T-helper 17 cell (primary cell): ENCODE results near the gene SAMD11. TPM values are rescaled to one million over a fixed set of nuclear protein-coding genes. Genes with fewer than 3 reads are reported as not detected.
A peak's percentile ranks its signal among the peaks of the same experiment; 100 is the strongest.

Source experiments
- ATAC-seq: fragments of 150-1000 bp; cut with Tn5 transposase; 2 replicates; pipeline ENCODE4 v1.10.0; 2021; ENCODE audit warnings: mild to moderate bottlenecking, moderate library complexity
- DNase-seq, 3 donors: peaks; one replicate each; pipeline versions ENCODE4 v3.0.0 to v3.0.0-alpha.2; 2020 to 2021
- H3K9me3 ChIP-seq: one replicate; pipeline ENCODE4 v1.7.0; 2013; ENCODE audit warnings: low read length, mild to moderate bottlenecking; ENCODE audit not compliant: control insufficient read depth, poor library complexity, severe bottlenecking
- H3K27ac Mint-ChIP-seq: one replicate; pipeline ENCODE4 v1.8.0; 2022; ENCODE audit warnings: mild to moderate bottlenecking, moderate library complexity, mixed read lengths
- H3K27me3 Mint-ChIP-seq: one replicate; pipeline ENCODE4 v1.8.0; 2022; ENCODE audit warnings: mixed read lengths
- H3K36me3 Mint-ChIP-seq: one replicate; pipeline ENCODE4 v1.8.0; 2022; ENCODE audit warnings: low read depth, mixed read lengths
- H3K4me1 Mint-ChIP-seq: one replicate; pipeline ENCODE4 v1.8.0; 2022; ENCODE audit warnings: mild to moderate bottlenecking, mixed read lengths
- H3K4me3 Mint-ChIP-seq: one replicate; pipeline ENCODE4 v1.8.0; 2022; ENCODE audit warnings: mild to moderate bottlenecking, moderate library complexity, mixed read lengths
- total RNA-seq, 4 donors: library from RNA in 2 of 4; stranded (reverse) in 2 of 4; gene quantifications; one replicate each; pipeline ENCODE4 v1.2.3 and lab custom pipeline; 2022 to 2026

The SAMD11 gene
- total RNA-seq, 2 donors from 2014 or later, result not detected

GRCh38 chr1:958823-959730, 35.4 kb downstream of the SAMD11 start, which contains the start of gene NOC2L:
Gene NOC2L, minus strand, starts transcription at chr1:959256. Its CDS starts 16 bp downstream, at chr1:959240.
- ATAC-seq (peak; percentile 90), DNase-seq (peak; percentile 94 to 95 (median 95))
- H3K27me3 Mint-ChIP-seq, result no peaks in the 10 kb centered on the region
- peaks cover 9% of the 10 kb centered on the region for H3K36me3 Mint-ChIP-seq
- no peaks in the 10 kb centered on the region for H3K9me3 ChIP-seq
- H3K4me3 Mint-ChIP-seq, result peak within 1 kb of the TSS; percentile 89
- peak within 1 kb of the TSS; percentile 92 for H3K27ac Mint-ChIP-seq
- peaks cover 16% of the 10 kb centered on the region for H3K4me1 Mint-ChIP-seq

DNA sequence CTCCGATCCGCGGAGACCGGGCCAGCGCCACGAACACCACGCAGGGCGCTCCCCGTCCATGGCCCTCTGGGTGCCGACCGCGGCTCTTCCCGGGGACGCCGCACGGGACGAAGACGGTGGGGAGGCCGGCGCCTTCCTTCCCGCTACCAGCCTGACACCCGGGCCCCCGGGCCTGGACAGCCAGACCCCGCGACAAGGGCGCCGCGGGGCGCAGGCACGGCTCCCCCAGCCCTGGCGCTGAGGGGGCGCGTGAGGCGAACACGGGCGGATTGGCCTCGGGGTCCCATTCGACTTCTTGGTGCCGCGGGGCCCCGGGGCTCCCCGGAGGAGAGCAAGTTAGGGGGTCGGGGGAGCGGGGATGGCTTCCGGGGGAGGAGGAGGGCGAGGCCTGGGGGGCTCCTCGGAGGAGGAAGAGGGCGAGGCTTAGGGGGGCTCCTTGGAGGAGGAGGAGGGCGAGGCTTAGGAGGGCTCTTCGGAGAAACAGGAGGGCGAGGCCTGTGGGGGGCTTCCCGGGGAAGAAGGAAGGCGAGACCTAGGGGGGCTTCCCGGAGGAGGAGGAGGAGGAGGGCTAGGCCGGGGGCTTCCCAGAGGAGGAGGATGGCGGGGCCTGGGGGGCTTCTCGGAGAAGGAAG, 36.1 kb downstream of the SAMD11 start:
- no peaks in the 10 kb centered on the region for H3K9me3 ChIP-seq
- H3K27me3 Mint-ChIP-seq, result no peaks in the 10 kb centered on the region
- peak overlapping the region; percentile 89 for H3K4me3 Mint-ChIP-seq
- peaks cover 16% of the 10 kb centered on the region for H3K4me1 Mint-ChIP-seq
- peaks cover 9% of the 10 kb centered on the region for H3K36me3 Mint-ChIP-seq
- DNase-seq (no peak), ATAC-seq (peak; percentile 20)
- H3K27ac Mint-ChIP-seq, result no peak overlapping the region

DNA sequence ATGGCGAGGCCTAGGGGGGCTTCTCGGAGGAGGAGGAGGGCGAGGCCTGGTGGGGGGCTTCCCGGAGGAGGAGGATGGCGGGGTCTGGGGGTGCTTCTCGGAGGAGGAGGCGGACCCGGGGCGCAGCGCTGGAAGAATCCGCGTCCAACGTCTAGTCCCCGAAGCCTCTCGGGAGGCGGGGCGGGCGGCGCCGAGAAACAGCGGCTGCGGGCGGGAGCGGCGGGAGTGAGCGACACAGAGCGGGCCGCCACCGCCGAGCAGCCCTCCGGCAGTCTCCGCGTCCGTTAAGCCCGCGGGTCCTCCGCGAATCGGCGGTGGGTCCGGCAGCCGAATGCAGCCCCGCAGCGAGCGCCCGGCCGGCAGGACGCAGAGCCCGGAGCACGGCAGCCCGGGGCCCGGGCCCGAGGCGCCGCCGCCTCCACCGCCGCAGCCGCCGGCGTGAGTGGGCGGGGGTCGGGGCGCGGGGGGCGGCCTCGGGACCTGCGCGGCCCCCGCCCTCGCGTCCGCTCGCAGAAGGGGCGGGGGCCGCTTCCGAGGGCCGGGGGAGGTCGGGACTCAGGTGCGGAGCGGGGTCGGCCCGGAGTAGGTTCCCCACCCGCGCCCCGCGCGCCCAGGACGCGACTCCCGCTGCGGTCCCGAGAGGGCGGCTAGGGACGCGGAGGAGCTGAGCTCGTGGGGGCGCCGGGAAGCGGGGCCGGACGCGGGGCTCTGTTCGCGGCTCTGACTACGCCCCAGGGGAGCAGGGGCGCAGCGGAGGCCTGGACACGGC, 36.8 kb downstream of the SAMD11 start, which contains the start of gene KLHL17:
KLHL17 (plus strand) TSS at position 222 of the 769 bp plus-strand sequence; CDS start at position 332, 110 bp downstream.
- H3K36me3 Mint-ChIP-seq, result peaks cover 3% of the 10 kb centered on the region
- ATAC-seq, result peak; percentile 58
- peaks cover 11% of the 10 kb centered on the region for H3K4me1 Mint-ChIP-seq
- H3K4me3 Mint-ChIP-seq, result peak within 1 kb of the TSS; percentile 89
- H3K27me3 Mint-ChIP-seq, result no peaks in the 10 kb centered on the region
- no peak within 1 kb of the TSS for H3K27ac Mint-ChIP-seq
- no peaks in the 10 kb centered on the region for H3K9me3 ChIP-seq
- DNase-seq, result peak; percentile 70 to 76 (median 71)

- H3K9me3 ChIP-seq, result no peaks in the 10 kb centered on the region
- no peak for DNase-seq
- Mint-ChIP-seq H3K36me3 (peaks cover 3% of the 10 kb centered on the region), H3K27me3 (no peaks in the 10 kb centered on the region), H3K27ac (no peak overlapping the region), H3K4me1 (peaks cover 11% of the 10 kb centered on the region), H3K4me3 (peak overlapping the region; percentile 77)
- ATAC-seq, result no peak
Measured at GRCh38 chr1:961132-961669, 37.5 kb downstream of the SAMD11 start.

- Mint-ChIP-seq H3K36me3 (peaks cover 1% of the 10 kb centered on the region), H3K27me3 (no peaks in the 10 kb centered on the region), H3K4me3 (peak overlapping the region; percentile 77), H3K4me1 (peaks cover 7% of the 10 kb centered on the region), H3K27ac (no peak overlapping the region)
- DNase-seq (no peak), ATAC-seq (no peak)
- no peaks in the 10 kb centered on the region for H3K9me3 ChIP-seq
Measured at GRCh38 chr1:962381-963300, 38.9 kb downstream of the SAMD11 start.

DNA sequence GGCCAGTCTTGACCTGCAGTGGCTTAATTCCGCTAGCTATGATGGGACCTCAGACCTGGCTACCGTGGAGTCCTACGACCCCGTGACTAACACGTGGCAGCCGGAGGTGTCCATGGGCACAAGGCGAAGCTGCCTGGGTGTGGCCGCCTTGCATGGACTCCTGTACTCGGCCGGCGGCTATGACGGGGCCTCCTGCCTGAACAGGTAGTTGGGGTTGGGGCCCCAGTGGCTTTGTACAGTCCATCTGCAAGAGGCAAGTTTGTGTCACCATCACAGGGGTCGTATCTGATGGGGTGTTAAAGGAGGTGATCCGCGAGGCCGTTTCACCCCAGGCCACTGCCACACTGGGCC, 39.6 kb downstream of the SAMD11 start:
- DNase-seq (no peak), ATAC-seq (no peak)
- H3K27me3 Mint-ChIP-seq, result no peaks in the 10 kb centered on the region
- H3K4me1 Mint-ChIP-seq, result peaks cover 5% of the 10 kb centered on the region
- H3K4me3 Mint-ChIP-seq, result no peak overlapping the region
- no peaks in the 10 kb centered on the region for H3K36me3 Mint-ChIP-seq
- no peaks in the 10 kb centered on the region for H3K9me3 ChIP-seq
- no peak overlapping the region for H3K27ac Mint-ChIP-seq

- Mint-ChIP-seq H3K36me3 (no peaks in the 10 kb centered on the region), H3K4me1 (peaks cover 5% of the 10 kb centered on the region), H3K4me3 (no peak overlapping the region), H3K27ac (no peak overlapping the region), H3K27me3 (no peaks in the 10 kb centered on the region)
- ATAC-seq (no peak), DNase-seq (no peak)
- no peaks in the 10 kb centered on the region for H3K9me3 ChIP-seq
Measured at GRCh38 chr1:963746-964525, 40.2 kb downstream of the SAMD11 start.

DNA sequence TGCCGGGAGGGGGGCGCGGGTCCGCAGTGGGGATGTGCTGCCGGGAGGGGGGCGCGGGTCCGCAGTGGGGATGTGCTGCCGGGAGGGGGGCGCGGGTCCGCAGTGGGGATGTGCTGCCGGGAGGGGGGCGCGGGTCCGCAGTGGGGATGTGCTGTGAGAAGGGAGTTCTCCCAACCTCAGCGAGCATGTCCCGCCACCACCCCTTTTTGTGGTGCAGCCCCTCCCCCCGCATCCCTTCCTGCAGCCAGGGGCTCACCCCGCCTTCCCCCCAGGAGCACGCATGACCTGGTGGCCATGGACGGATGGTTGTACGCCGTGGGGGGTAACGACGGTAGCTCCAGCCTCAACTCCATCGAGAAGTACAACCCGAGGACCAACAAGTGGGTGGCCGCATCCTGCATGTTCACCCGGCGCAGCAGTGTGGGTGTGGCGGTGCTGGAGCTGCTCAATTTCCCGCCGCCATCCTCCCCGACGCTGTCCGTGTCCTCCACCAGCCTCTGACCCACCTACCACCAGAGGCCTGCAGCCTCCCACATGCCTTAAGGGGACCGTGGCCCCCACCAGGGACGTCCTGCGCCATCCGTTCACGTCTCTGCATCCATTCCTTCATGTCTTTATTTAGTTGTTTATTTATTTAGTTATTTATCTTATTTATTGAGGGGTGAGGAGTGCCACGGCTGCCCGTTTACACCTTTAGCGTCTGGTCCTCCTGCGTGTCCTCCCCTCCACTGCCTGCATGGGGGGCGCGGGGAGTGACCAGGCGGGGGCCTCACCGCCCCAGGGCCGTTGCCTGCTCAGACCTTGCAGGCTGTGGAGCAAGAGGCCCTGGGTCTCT, 41.2 kb downstream of the SAMD11 start:
- H3K4me1 Mint-ChIP-seq, result peaks cover 8% of the 10 kb centered on the region
- H3K36me3 Mint-ChIP-seq, result no peaks in the 10 kb centered on the region
- ATAC-seq, result no peak
- H3K27me3 Mint-ChIP-seq, result no peaks in the 10 kb centered on the region
- H3K4me3 Mint-ChIP-seq, result peak overlapping the region; percentile 7
- H3K27ac Mint-ChIP-seq, result no peak overlapping the region
- DNase-seq, result no peak
- no peaks in the 10 kb centered on the region for H3K9me3 ChIP-seq

DNA sequence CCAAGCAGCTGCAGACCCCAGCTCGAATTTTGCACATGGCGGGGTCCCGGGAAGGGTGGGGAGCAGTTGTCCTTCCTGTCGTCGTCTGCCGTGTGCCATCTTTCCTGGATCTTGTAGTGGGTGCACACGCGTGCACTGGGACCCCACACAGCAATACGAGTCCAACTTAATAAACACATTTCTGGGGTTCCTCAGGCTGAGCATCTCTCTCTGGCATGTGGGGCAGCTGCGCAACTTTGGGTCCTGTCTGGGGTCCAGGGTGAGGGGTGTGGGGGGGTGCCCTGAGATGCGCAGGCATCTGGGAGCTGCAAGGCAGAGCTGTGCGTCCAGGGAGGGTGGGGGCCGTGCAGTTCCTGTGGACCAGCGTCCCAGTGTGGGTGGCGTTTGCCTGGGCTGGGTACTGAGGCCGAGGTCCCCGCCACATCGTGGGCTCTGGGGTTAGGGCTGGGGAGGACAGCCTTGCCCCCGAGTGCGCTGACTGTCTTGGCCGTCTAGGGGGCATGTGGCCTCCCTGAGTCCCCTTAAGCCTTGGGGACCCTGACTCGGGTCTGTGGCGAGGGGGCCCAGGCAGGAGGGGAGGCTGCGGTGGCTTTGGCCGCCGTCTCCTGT, 41.9 kb downstream of the SAMD11 start:
- no peak overlapping the region for H3K27ac Mint-ChIP-seq
- no peak for ATAC-seq

DNA sequence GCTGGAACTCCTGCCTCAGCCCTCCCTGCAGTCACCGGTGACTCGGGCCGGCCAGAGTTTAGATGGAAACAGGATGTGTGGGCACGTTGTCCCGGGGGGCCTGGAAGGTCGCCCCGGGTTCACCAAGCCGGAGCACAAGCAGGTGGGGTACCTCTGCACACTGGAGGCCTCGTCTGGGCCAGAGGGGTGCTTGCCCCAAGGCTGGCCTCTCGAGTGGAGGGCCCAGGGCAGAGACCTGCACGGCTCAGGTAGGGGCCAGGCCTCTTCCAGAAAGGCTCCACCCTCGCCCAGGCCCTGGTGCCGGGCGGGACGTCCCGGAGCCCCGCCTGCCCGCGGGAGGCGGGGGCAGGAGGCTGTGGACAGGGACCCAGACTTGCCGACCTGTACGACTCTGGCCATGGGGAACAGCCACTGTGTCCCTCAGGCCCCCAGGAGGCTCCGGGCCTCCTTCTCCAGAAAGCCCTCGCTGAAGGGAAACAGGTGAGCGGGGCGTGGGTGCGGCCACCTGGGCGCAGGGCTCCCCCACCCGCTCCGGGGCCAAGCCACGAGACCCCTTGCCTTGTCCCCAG, 42.5 kb downstream of the SAMD11 start, which contains the start of gene PLEKHN1:
PLEKHN1 (plus strand) TSS at position 348 of the 569 bp plus-strand sequence; CDS start at position 398, 50 bp downstream.
- H3K27me3 Mint-ChIP-seq, result no peaks in the 10 kb centered on the region
- ATAC-seq, result peak; percentile 65
- DNase-seq, result no peak
- peaks cover 8% of the 10 kb centered on the region for H3K4me1 Mint-ChIP-seq
- no peak within 1 kb of the TSS for H3K27ac Mint-ChIP-seq
- no peaks in the 10 kb centered on the region for H3K9me3 ChIP-seq
- no peaks in the 10 kb centered on the region for H3K36me3 Mint-ChIP-seq
- H3K4me3 Mint-ChIP-seq, result peak within 1 kb of the TSS; percentile 84

More for the DNA sequence above, 41.9 kb downstream of the SAMD11 start:
- no peaks in the 10 kb centered on the region for H3K27me3 Mint-ChIP-seq
- no peak for DNase-seq
- H3K4me3 Mint-ChIP-seq, result peak overlapping the region; percentile 72
- peaks cover 8% of the 10 kb centered on the region for H3K4me1 Mint-ChIP-seq
- H3K9me3 ChIP-seq, result no peaks in the 10 kb centered on the region
- no peaks in the 10 kb centered on the region for H3K36me3 Mint-ChIP-seq
